ENCODE results near the gene CA6. TPM values are rescaled to one million over a fixed set of nuclear protein-coding genes. Genes with fewer than 3 reads are reported as not detected.

Gene CA6
- total and polyA plus RNA-seq, 2 of the 8 experiments (the other 6 are each of a cell fraction or from before 2014, with no cell fraction given), result not detected

GRCh38 chr1:8925960-8926359 is 19.7 kb upstream of the CA6 start:
- Histone ChIP-seq H2BK15ac (ENCODE audit: low read length) (no peak overlapping the region), H2BK20ac (ENCODE audit: low read length) (no peak overlapping the region), H3K9me3 (ENCODE audit: insufficient read depth in 2 of 2, low read depth in 1 of 2, low read length in 1 of 2) (no peaks in the 10 kb centered on the region), H3K36me3 (ENCODE audit: control insufficient read depth in 2 of 4, insufficient read depth in 4 of 4, low read length in 3 of 4) (no peaks in the 10 kb centered on the region), H3K23ac (ENCODE audit: insufficient read length) (no peak overlapping the region), H3K4ac (replicated peaks; ENCODE audit: insufficient read length, low read depth, low read length) (no peak overlapping the region), H3K79me1 (ENCODE audit: low read depth, low read length) (no peaks in the 10 kb centered on the region), H4K91ac (replicated peaks; ENCODE audit: insufficient read length, low read length) (no peak overlapping the region), H3K79me2 (ENCODE audit: control insufficient read depth in 1 of 2, insufficient read depth in 2 of 2, low read length in 2 of 2) (no peaks in the 10 kb centered on the region), H4K20me1 (replicated peaks in 1 of 2; ENCODE audit: control insufficient read depth in 1 of 2, insufficient read depth in 2 of 2, low read length in 2 of 2) (no peaks in the 10 kb centered on the region), H2BK12ac (ENCODE audit: low read depth, low read length) (no peak overlapping the region), H2BK120ac (replicated peaks; ENCODE audit: low read depth, low read length) (no peak overlapping the region), H3K18ac (ENCODE audit: extremely low read depth, low read length) (no peak overlapping the region), H2AFZ (ENCODE audit: low read length) (no peak overlapping the region), H3K4me2 (ENCODE audit: insufficient read depth in 1 of 2, low read depth in 2 of 2, low read length in 2 of 2) (no peak overlapping the region), H3K9ac (replicated peaks in 1 of 4; ENCODE audit: extremely low read depth in 1 of 4, low read depth in 3 of 4, low read length in 3 of 4) (no peak overlapping the region), H3K4me1 (replicated peaks in 1 of 4; ENCODE audit: control insufficient read depth in 3 of 4, insufficient read depth in 4 of 4, low read length in 3 of 4) (no peaks in the 10 kb centered on the region), H4K5ac (ENCODE audit: insufficient read length, low read depth, low read length) (no peak overlapping the region), H3K23me2 (ENCODE audit: low read depth, low read length) (peaks cover 2% of the 10 kb centered on the region; the same call in 1 of the 2 replicates), H4K8ac (ENCODE audit: extremely low read depth, insufficient read depth, low read length) (no peak overlapping the region), H3K56ac (replicated peaks; ENCODE audit: insufficient read length, low read depth, low read length) (no peak overlapping the region), H3K27ac (ENCODE audit: low read depth, low read length) (no peak overlapping the region), H3K4me3 (ENCODE audit: extremely low read depth in 1 of 4, insufficient read depth in 2 of 4, low read depth in 3 of 4, low read length in 4 of 4) (no peak overlapping the region), H2BK5ac (ENCODE audit: low read depth, low read length) (no peak overlapping the region), H2AK5ac (ENCODE audit: low read depth, low read length) (no peak overlapping the region), H3K27me3 (replicated peaks in 1 of 4; ENCODE audit: control insufficient read depth in 3 of 4, extremely low read depth in 1 of 4, insufficient read depth in 3 of 4, low read length in 3 of 4) (no peaks in the 10 kb centered on the region; a peak in 1 of 7 replicates), H3K14ac (ENCODE audit: insufficient read length) (no peak overlapping the region)
- DNase-seq (ENCODE audit: low read depth in 1 of 2, low spot score in 2 of 2), result no peak
- CTCF ChIA-PET (ENCODE audit: partially characterized antibody), result interaction anchor here (0.9 to 1.6 kb wide), 3 partner anchors 18 to 89 kb away, joined by 3 to 5 read pairs (median 3); no protein-coding TSS in a partner anchor
- POLR2A ChIA-PET (ENCODE audit: partially characterized antibody), result interaction anchor here (1.1 kb wide), 1 partner anchor 47 kb away, joined by 4 read pairs; the partner anchor contains the start of gene ENO1
- WGBS, 2 experiments (ENCODE audit: extremely low coverage in 1 of 2, insufficient coverage in 1 of 2, insufficient read length in 1 of 2, insufficient replicate concordance in 2 of 2, low coverage in 1 of 2, low lambda C conversion rate in 2 of 2, missing lambda C conversion rate in 1 of 2), result 94 to 100% methylated on average over 4 to 9 of the region's 9 CpGs
- no peak for FAIRE-seq
- TF ChIP-seq BACH1 (IDR thresholded peaks at IDR 0.05; ENCODE audit: low read length) (no peak), CEBPB (IDR thresholded peaks at IDR 0.05; ENCODE audit: low read depth, low read length) (no peak), RBBP5 (IDR thresholded peaks at IDR 0.05; ENCODE audit: borderline replicate concordance, low read depth, low read length) (no peak), KDM1A (IDR thresholded peaks at IDR 0.05; ENCODE audit: borderline replicate concordance, low read length) (no peak), SUZ12 (IDR thresholded peaks at IDR 0.05; ENCODE audit: low read length) (no peak), E2F6 (IDR thresholded peaks at IDR 0.05) (no peak), EZH2 (IDR thresholded peaks at IDR 0.05; ENCODE audit: low read depth, low read length, severe bottlenecking) (no peak), CTBP2 (IDR thresholded peaks at IDR 0.05; ENCODE audit: borderline replicate concordance, insufficient read depth, insufficient read length, low read length) (no peak), TAF7 (optimal IDR thresholded peaks at IDR 0.05; ENCODE audit: borderline replicate concordance, low read depth, low read length) (no peak), FOSL1 (IDR thresholded peaks at IDR 0.05; ENCODE audit: insufficient read depth, low read depth, low read length) (no peak), CREB1 (IDR thresholded peaks at IDR 0.05) (no peak), EP300 (IDR thresholded peaks at IDR 0.05; ENCODE audit: borderline replicate concordance in 1 of 2, low read depth in 2 of 2, low read length in 2 of 2) (no peak), CBX8 (IDR thresholded peaks at IDR 0.05; ENCODE audit: borderline replicate concordance, low read depth, low read length) (no peak), SIRT6 (IDR thresholded peaks at IDR 0.05; ENCODE audit: low read length) (no peak)
